Fibroblast of villous mesenchyme (primary cell): ENCODE results near the gene LMX1B. TPM values are rescaled to one million over a fixed set of nuclear protein-coding genes. Genes with fewer than 3 reads are reported as not detected.
A peak's percentile ranks its signal among the peaks of the same experiment; 100 is the strongest.

Source experiments
- DNase-seq: peaks from one replicate; pipeline ENCODE4 v3.0.0-alpha.2; 2010; ENCODE audit warnings: low read depth
- H3K4me3 ChIP-seq: 2 replicates; pipeline ENCODE4 v1.5.1; 2011; ENCODE audit warnings: low read depth, mild to moderate bottlenecking, low read length
- CTCF ChIP-seq: IDR thresholded peaks from 2 replicates; pipeline ENCODE4 v1.5.1; 2012; ENCODE audit warnings: low read depth, mild to moderate bottlenecking, low read length; ENCODE audit not compliant: insufficient read depth
- total RNA-seq: library from RNA; depleted of rRNA; stranded (reverse); fragments of >200 nt; gene quantifications from 2 replicates; pipeline ENCODE4 v1.2.3, GENCODE V29; 2012

LMX1B gene
- total RNA-seq, 1 donor = not detected

- DNase-seq = no peak
- H3K4me3 ChIP-seq = no peak overlapping the region
- no peak for TF ChIP-seq CTCF
Measured at GRCh38 chr9:126581893-126582292, 31.8 kb upstream of the LMX1B start.

- no peak for DNase-seq
- TF ChIP-seq CTCF = no peak
Measured at GRCh38 chr9:126582427-126582826, 31.3 kb upstream of the LMX1B start.

GRCh38 chr9:126583144-126583760 lies 30.5 kb upstream of the LMX1B start:
- DNase-seq = no peak
- no peak overlapping the region for H3K4me3 ChIP-seq
- no peak for TF ChIP-seq CTCF

More at GRCh38 chr9:126582427-126582826, 31.3 kb upstream of the LMX1B start:
- no peak overlapping the region for H3K4me3 ChIP-seq

- no peak for DNase-seq
- no peak for TF ChIP-seq CTCF
Measured at GRCh38 chr9:126584611-126585010, 29.1 kb upstream of the LMX1B start.

GRCh38 chr9:126586236-126586635 lies 27.5 kb upstream of the LMX1B start:
- no peak for TF ChIP-seq CTCF
- H3K4me3 ChIP-seq = no peak overlapping the region
- DNase-seq = no peak

More at GRCh38 chr9:126584611-126585010, 29.1 kb upstream of the LMX1B start:
- no peak overlapping the region for H3K4me3 ChIP-seq

GRCh38 chr9:126587187-126588185 lies 26.2 kb upstream of the LMX1B start:
- DNase-seq = peak; percentile 4
- no peak overlapping the region for H3K4me3 ChIP-seq
- TF ChIP-seq CTCF = no peak
